Ovary (tissue), 3 donors: ENCODE measurements around the gene ATAD3C.

Experiments
- CTCF ChIP-seq, 3 donors: fragments of 450-650 bp in 2 of 3; fragments of 200-600 bp in 1 of 3; IDR thresholded peaks; one replicate each; pipeline versions ENCODE4 v1.5.1 to v1.8.0; 2016 to 2022; ENCODE audit warnings: antibody characterized with exemption in 3 of 3, mild to moderate bottlenecking in 1 of 3
- POLR2A ChIP-seq: fragments of 450-650 bp; IDR thresholded peaks from one replicate; pipeline ENCODE4 v1.6.1; 2017; ENCODE audit warnings: antibody characterized with exemption, mild to moderate bottlenecking, moderate library complexity
- donor health status: DM: no; HTN: no; CAD: no.

GRCh38 chr1:1434824-1435105 is 14.7 kb upstream of the ATAD3C start:
- no peak for TF ChIP-seq CTCF (IDR thresholded peaks at IDR 0.05)
- TF ChIP-seq POLR2A = no peak
